ENCODE results near the gene ABR.
"Not testable (repeated sequence)": the region's sequence is repeated elsewhere in the genome, so short reads cannot be mapped to it uniquely, and the experiment has no call there.

ABR gene

GRCh38 chr17:1150863-1151600 is 28.7 kb downstream of the ABR start:
- DNase-seq (ENCODE audit: low read depth in 4 of 4, low spot score in 1 of 4) = no peak

GRCh38 chr17:1149869-1150268 is 29.9 kb downstream of the ABR start:
- no peak for DNase-seq (ENCODE audit: low read depth in 4 of 4, low spot score in 1 of 4)

DNA sequence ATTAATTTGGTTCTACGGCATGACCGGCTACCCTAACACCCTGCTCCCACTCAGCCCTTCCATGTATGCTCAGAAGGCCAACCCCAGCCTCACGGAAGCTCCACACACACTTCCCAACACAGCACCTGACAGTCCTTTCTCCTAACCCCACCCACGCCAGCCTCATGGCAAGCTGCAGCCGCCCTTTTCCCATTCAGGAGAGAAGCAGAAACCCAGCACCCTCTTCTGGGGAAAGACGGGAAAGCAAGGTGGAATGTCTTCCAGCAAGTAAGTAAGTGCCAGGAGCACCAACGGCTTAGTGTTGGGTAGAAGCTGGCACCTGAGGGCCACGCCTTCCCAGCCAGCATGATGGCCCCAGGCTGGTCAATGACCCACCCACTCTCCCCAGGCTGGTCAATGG is 32.1 kb downstream of the ABR start:
- no peak for DNase-seq (ENCODE audit: low read depth in 4 of 4, low spot score in 1 of 4)

GRCh38 chr17:1146561-1147265 is 33.1 kb downstream of the ABR start:
- DNase-seq (ENCODE audit: low read depth in 4 of 4, low spot score in 1 of 4) = no peak

DNA sequence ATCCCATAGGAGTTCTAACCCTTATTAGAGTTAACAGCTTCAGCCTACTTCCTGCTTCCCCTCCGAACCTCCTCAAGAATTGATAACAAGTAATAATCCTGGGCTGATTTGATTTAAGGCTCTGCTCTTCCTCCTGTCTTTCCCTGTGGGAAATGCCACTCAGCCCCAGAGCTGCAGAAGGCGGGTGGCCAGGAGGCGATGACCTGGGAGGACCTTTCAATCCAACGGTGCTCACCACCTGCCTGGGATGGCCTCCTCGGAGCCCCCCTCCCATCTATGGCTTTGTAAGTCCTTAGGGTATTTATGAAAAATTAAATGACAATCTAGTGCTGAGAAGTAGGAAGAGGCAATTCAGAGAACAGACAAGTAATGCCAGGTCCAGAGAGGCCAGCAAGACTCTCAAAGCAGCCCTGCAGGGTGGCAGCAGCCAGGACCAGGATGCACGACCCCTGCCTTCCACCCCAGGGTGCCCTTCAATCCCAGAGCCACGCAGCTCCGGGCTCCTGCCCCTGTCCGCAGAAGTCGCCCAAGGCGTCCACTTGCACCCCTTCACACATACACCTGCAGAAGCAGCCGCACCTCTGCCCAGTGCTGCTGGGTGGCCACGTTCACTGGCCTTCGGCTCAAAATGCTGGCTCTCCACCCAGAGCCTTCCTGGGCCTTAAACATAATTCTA is 34.3 kb downstream of the ABR start:
- DNase-seq (ENCODE audit: low read depth in 4 of 4, low spot score in 1 of 4) = no peak

- no peak for DNase-seq (ENCODE audit: low read depth in 4 of 4, low spot score in 1 of 4)
Observed at GRCh38 chr17:1144162-1144561, 35.6 kb downstream of the ABR start.

DNA sequence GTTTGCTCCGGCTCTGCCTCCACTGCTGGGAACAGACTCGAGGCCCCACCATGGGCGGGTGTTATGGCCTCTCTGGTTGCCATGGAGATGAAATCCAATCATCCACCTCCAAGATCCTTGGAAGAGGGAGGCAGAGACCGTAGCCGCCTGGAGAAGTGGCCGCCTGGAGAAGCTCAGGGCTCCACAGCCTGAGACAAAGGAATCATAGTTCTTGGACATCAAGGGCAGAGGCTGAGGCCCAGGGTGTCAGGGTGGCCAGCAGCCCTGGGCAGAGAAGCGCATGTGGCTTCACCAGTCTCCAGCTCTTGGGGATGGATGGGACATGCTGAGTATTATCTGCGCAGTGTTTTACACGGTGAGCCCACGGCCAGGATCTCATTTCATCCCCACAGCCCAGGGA is 36.2 kb downstream of the ABR start:
- DNase-seq (ENCODE audit: low read depth in 4 of 4, low spot score in 1 of 4) = no peak

- DNase-seq (ENCODE audit: low read depth in 4 of 4, low spot score in 1 of 4) = no peak
Observed at GRCh38 chr17:1142561-1142971, 37.2 kb downstream of the ABR start.

GRCh38 chr17:1137465-1137894 is 42.3 kb downstream of the ABR start:
- DNase-seq (ENCODE audit: low read depth in 4 of 4, low spot score in 1 of 4) = no peak

GRCh38 chr17:1136748-1137147 is 43.0 kb downstream of the ABR start:
- no peak for DNase-seq (ENCODE audit: low read depth in 4 of 4, low spot score in 1 of 4)

GRCh38 chr17:1134634-1135324 is 45.0 kb downstream of the ABR start:
- DNase-seq (ENCODE audit: low read depth in 4 of 4, low spot score in 1 of 4) = no peak

DNA sequence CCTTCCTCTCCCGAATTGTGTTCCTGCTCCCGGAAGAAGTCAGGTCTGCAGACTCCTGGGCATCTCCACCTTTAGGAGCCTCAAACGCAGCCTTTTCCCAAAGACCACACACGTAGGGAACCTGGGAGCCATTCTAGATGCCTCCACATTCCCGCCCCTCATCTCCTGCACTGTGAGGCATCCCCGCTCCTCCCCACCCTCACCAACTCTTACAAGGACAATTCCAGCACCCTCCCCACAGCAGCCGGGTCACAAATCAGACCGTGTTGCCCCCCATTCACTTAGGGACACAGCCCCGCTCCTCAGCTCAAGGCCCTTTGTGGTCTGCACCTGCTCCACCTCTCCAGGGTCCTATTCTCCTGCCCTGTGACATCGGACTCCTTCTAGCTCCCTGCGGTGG is 49.6 kb downstream of the ABR start:
- no peak for DNase-seq (ENCODE audit: low read depth in 4 of 4, low spot score in 1 of 4)

- not testable (repeated sequence) for DNase-seq (ENCODE audit: low read depth in 4 of 4, low spot score in 1 of 4)
Observed at GRCh38 chr17:1128463-1128862, 51.3 kb downstream of the ABR start.

DNA sequence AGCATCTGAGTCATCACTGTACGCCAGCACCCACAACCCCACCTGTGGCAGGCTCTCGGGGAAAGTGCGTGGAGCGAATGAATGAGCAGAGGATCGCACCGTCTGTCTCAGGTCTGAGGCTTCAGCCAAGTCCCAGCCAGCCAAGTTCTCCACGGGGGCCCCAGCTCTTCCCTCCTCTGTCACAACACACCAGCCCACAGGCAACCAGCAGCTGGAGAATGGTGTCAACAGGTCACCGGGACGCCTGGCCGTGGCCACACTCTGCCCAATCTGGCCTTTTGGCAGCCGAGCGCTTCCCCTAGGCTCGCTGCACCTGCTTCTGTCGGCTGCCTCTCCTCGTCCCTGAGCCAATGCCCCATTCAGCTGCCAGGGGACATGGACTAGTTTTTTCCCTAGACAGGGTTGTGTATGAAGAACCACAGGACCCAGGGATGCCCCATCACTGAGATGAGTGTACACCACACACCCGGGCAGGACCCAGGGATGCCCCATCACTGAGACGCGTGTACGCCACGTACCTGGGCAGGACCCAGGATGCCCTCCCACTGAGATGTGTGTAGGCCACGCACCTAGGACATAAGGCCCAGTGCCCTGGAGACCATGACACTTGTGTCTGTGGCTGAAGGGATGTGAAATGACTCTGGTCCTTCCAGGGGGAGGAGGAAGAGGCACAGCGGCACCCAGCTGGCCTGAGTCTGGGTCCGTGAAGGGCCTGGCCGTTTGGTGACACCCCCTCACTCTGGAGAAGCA is 52.8 kb downstream of the ABR start:
- DNase-seq (ENCODE audit: low read depth in 4 of 4, low spot score in 1 of 4) = no peak

GRCh38 chr17:1126250-1126797 is 53.5 kb downstream of the ABR start:
- no peak for DNase-seq (ENCODE audit: low read depth in 4 of 4, low spot score in 1 of 4)

- no peak for DNase-seq (ENCODE audit: low read depth in 4 of 4, low spot score in 1 of 4)
Observed at GRCh38 chr17:1125788-1126145, 54.0 kb downstream of the ABR start.

GRCh38 chr17:1124896-1125787 is 54.6 kb downstream of the ABR start:
- DNase-seq (ENCODE audit: low read depth in 4 of 4, low spot score in 1 of 4) = no peak

DNA sequence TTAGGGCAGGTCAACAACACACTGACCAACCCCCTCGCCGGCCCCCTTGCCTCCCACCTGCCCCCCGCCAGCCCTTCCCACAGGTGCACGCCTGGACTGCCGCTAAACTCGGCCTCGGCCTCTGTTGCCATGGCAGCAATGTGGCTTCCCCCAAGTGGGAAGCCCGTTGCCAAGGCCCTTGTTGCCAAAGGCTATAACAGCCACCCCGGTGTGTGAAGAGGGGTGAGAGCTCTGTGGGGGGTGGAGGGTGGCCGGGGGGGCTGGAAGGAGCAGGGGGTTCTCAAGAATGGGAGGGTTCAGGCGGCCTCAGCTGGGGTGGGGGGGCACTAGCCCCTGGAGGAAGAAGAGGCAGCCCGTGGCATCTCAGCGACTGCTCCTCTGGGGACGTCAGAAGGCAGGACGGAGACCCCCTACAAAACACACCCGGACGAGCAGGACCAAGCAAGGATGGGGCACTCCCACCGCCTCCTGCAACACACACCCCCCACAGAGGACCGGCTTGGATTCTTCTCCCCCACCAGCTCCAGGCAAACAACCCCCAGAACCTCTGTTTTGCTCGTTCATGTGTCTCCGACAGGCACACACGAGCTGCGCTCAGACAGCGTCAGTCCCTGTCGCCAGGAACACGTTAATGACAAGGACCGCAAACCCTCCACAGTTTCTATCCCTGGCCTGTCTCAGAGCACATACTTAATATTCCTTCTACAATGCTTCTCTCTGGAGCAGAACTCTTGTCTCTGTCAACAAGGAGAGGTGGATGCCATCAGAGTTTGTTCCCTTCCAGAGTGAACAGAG is 55.7 kb downstream of the ABR start:
- no peak for DNase-seq (ENCODE audit: low read depth in 4 of 4, low spot score in 1 of 4)

DNA sequence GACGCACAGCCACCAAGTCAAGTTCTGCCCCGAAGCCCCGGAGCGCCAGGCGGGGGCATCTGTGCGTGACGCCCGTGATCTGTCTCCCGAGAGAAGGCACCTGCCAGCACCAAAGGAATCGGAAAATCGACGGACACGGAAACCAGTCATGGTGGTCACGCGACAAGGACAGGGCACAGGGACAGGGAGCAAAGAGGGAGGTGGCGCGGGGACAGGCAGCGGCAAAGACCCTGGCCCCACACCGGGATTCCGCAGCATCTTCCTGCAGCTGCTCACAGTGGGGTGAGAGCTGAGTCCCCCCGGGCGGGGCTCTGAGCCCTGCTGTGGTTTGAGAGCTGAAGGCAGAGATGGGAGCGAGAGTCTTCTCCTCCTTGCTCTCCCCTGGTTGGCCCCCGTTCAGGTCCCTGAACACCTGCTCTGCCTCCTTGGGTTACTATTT is 56.4 kb downstream of the ABR start:
- no peak for DNase-seq (ENCODE audit: low read depth in 4 of 4, low spot score in 1 of 4)

All from stimulated activated CD4-positive, alpha-beta T cell treated with anti-CD3 and anti-CD28 coated beads, Interleukin-1b, Interleukin-23, amount 100 ng/mL, for 24 hours (primary cell).